Pancreas (tissue), 10 donors: ENCODE results near the gene RIN3. TPM values are rescaled to one million over a fixed set of nuclear protein-coding genes. Genes with fewer than 3 reads are reported as not detected.

Source experiments
- ATAC-seq, 4 donors: fragments of 200-7000 bp; cut with Tn5 transposase; one replicate each; pipeline versions ENCODE4 v1.8.0 to v1.9.1; 2020; ENCODE audit warnings: mild to moderate bottlenecking in 4 of 4, moderate library complexity in 4 of 4
- DNase-seq, 6 donors: peaks; one replicate each; pipeline ENCODE4 v3.0.0-alpha.2; 2020
- FAIRE-seq: peaks from 2 replicates; lab custom pipeline; 2012; peaks lifted over from hg19 to GRCh38; lab: Jason Lieb, UNC
- H3K27ac ChIP-seq, 4 donors: fragments of 200-600 bp; sonication (generic); 1 replicate in 3 of 4; 2 replicates in 1 of 4; pipeline versions ENCODE4 v1.5.0 to v1.8.0; 2020
- H3K27me3 ChIP-seq, 4 donors: fragments of 200-600 bp; one replicate each; pipeline ENCODE4 v1.8.0; 2021
- H3K36me3 ChIP-seq, 3 donors: fragments of 200-600 bp; sonication (generic) in 1 of 3; one replicate each; pipeline versions ENCODE4 v1.5.0 to v1.8.0; 2020 to 2021
- H3K4me1 ChIP-seq, 3 donors: fragments of 200-600 bp; one replicate each; pipeline ENCODE4 v1.8.0; 2021
- H3K4me3 ChIP-seq, 4 donors: fragments of 200-600 bp; sonication (generic) in 2 of 4; one replicate each; pipeline versions ENCODE4 v1.5.0 to v1.8.0; 2020 to 2021
- H3K9me3 ChIP-seq, 4 donors: fragments of 200-600 bp; one replicate each; pipeline ENCODE4 v1.8.0; 2021
- WGBS, 2 donors: extraction: QIAGEN DNeasy Blood & Tissue Kit; methylation state at CpG; one replicate each; pipeline ENCODE4 v1.1.7; 2013; 5-methylcytosine and 5-hydroxymethylcytosine counted together
- intact Hi-C, 3 donors: fragments of 100-400 bp; cut with DNase I; formaldehyde crosslinking; loops; one replicate each; pipeline versions ENCODE4 v1.11.1 to v1.14.2; 2022
- polyA plus RNA-seq, 2 donors: library from polyadenylated mRNA; stranded (reverse); fragments of 200-250 nt; gene quantifications; one replicate each; pipeline ENCODE4 v1.2.3, GENCODE V29; 2013
- total RNA-seq, 6 donors: library from RNA; stranded (reverse); fragmentation: NEBNext Ultra II Directional in 4 of 6; extraction: Animal tissue kit (Norgen Biotek cat#: 25700) in 4 of 6; gene quantifications; one replicate each; pipeline versions ENCODE4 v1.2.1 to v1.2.4, GENCODE V29; 2021 to 2023
- TF ChIP-seq, protein P1 (sequence below), 4 donors: fragments of 200-600 bp; sonication (generic) in 3 of 4; IDR thresholded peaks; one replicate each; pipeline versions ENCODE4 v1.5.0 to v1.8.0; 2021; ENCODE audit warnings: antibody characterized with exemption in 4 of 4
- donor health status: healthy with polysubstance abuse.
- donor health status: DM: no; HTN: no; CAD: no; lungs with moderate emphysema.
- donor health status: DM: no; HTN: no; CAD: no.
- donor health status: control.
- donor health status: control.
- donor health status: Bipolar disorder and iron deficiency.
- donor health status: DM: yes; HTN: yes; CAD: no.
- donor health status: DM: no; HTN: no; CAD: no.
- donor health status: DM: no; HTN: no; CAD: no.
- donor health status: DM: yes; HTN: yes; CAD: no.

Gene RIN3
- total and polyA plus RNA-seq, 8 donors = 1.1 to 9.0 (median 2.3) TPM

DNA sequence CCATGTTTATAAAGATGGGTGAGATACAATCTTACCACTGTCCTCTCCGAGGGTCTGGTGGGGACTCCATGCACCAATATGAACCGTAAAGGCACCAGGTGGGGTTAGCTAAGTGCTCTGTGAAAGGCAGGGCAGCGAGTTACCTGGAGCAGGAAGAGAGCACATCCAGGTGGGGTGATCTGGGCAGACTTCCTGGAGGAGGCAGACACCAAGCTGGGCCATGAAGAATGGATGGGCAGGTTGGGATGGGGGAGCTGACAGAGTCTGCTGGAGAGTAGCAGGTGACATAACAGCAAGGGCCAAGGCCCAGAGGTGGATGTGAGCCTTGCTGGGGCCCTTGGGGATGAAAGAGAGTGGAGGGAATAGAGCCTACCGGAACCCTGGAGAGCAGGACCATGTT is 45.9 kb downstream of the RIN3 start:
- 82 to 91% methylated on average over 4 of the region's 4 CpGs for WGBS, 2 donors
- H3K36me3 ChIP-seq = no peaks in the 10 kb centered on the region
- no peak for ATAC-seq
- H3K4me1 ChIP-seq = no peaks in the 10 kb centered on the region
- DNase-seq = no peak
- no peak for FAIRE-seq
- no peak overlapping the region for H3K4me3 ChIP-seq
- TF ChIP-seq, protein P1, sequence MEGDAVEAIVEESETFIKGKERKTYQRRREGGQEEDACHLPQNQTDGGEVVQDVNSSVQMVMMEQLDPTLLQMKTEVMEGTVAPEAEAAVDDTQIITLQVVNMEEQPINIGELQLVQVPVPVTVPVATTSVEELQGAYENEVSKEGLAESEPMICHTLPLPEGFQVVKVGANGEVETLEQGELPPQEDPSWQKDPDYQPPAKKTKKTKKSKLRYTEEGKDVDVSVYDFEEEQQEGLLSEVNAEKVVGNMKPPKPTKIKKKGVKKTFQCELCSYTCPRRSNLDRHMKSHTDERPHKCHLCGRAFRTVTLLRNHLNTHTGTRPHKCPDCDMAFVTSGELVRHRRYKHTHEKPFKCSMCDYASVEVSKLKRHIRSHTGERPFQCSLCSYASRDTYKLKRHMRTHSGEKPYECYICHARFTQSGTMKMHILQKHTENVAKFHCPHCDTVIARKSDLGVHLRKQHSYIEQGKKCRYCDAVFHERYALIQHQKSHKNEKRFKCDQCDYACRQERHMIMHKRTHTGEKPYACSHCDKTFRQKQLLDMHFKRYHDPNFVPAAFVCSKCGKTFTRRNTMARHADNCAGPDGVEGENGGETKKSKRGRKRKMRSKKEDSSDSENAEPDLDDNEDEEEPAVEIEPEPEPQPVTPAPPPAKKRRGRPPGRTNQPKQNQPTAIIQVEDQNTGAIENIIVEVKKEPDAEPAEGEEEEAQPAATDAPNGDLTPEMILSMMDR (IDR thresholded peaks at IDR 0.05) = no peak
- H3K9me3 ChIP-seq = no peaks in the 10 kb centered on the region
- intact Hi-C loops = no loop called here
- no peaks in the 10 kb centered on the region for H3K27me3 ChIP-seq
- no peak overlapping the region for H3K27ac ChIP-seq

DNA sequence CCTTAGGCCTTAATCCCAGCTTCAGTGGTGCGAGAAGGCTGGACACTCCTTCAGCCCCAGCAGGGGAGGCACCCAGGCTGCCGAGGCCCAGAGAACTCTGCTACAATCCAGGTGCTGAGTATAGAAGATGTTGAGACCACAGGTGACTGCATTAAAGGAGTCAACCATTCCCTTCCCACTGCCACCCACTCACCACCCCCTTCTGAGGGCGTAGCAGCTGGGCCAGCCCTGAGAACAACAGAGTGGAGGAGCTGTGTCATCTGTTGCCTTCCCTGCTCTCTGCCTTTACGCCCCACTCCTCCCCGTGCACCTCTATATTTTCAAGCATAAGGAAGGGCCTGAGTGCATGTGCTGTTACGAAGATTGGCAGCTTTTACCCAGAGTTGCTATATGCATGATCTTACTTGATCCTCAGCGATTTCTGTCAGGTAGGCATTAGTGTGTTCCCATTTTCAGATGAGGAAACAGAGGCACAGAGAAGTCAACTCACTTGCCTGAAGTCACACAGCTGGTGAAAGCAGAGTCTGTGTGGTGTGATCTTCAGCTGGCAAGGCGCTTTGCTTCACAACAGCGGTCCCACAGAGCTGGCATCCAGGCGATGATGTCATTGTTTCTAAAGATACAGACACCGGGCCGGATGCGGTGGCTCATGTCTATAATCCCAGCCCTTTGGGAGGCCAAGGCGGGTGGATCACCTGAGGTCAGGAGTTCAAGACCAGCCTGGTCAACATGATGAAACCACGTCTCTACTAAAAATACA is 46.7 kb downstream of the RIN3 start:
- ATAC-seq (no peak), DNase-seq (no peak), FAIRE-seq (no peak)
- TF ChIP-seq, protein P1 (IDR thresholded peaks at IDR 0.05) = no peak
- intact Hi-C loops = no loop called here
- Histone ChIP-seq H3K9me3 (no peaks in the 10 kb centered on the region), H3K27me3 (no peaks in the 10 kb centered on the region), H3K4me1 (no peaks in the 10 kb centered on the region), H3K4me3 (no peak overlapping the region), H3K36me3 (no peaks in the 10 kb centered on the region), H3K27ac (no peak overlapping the region)
- 90 to 95% methylated on average over 15 of the region's 15 CpGs for WGBS, 2 donors

DNA sequence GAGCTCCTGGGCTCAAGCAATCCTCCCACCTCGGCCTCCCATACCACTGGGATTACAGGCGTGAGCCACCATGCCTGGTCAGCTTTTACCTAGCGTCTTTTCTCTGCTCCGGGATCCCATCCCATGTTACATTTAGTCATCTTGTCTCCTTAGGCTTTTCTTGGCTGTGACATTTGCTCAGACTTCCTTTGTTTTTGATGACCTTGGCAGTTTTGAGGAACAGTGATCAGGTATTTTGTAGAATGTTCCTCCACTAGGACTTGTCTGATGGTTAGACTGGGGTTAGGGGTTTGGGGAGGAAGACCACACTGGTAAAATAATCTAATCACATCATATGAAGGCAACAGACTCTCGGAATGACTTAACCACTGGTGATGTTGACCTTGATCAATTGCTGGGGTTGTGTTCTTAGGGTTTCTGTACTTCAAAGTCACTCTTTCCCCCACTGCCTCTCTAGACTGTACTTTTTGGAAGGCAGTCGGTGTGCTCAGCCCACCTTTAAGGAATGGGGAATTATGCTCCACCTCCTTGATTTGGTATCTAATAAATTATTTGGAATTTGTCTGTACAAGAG is 48.4 kb downstream of the RIN3 start:
- H3K27ac ChIP-seq = no peak overlapping the region
- H3K27me3 ChIP-seq = no peaks in the 10 kb centered on the region
- 81 to 82% methylated on average over 6 of the region's 6 CpGs for WGBS, 2 donors
- DNase-seq = no peak
- TF ChIP-seq, protein P1 (IDR thresholded peaks at IDR 0.05) = no peak
- ATAC-seq = no peak
- no peaks in the 10 kb centered on the region for H3K36me3 ChIP-seq
- no peaks in the 10 kb centered on the region for H3K4me1 ChIP-seq
- no peaks in the 10 kb centered on the region for H3K9me3 ChIP-seq
- H3K4me3 ChIP-seq = no peak overlapping the region
- intact Hi-C loops = no loop called here
- FAIRE-seq = no peak

DNA sequence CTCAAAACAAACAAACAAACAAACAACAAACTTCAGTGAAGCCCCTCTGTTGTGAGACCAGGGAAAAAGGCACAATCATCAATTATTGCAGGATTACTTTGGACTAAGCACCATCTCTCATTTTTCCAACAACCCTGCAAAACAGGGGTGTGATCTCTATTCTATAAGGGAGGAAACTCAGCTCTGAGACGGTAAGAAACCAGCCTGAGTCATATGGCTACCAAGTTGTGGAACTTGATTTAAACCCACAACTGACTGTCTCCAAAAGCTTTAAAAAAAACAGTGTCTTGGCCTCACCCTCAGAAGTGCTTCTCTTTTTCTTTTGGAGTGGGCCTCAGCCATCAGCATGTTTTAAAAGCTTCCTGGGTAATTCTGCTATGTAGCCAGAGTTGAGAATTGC is 49.8 kb downstream of the RIN3 start:
- no peak for FAIRE-seq
- DNase-seq = no peak
- Histone ChIP-seq H3K9me3 (no peaks in the 10 kb centered on the region), H3K36me3 (no peaks in the 10 kb centered on the region), H3K4me3 (no peak overlapping the region), H3K27ac (no peak overlapping the region), H3K27me3 (no peaks in the 10 kb centered on the region), H3K4me1 (no peaks in the 10 kb centered on the region)
- TF ChIP-seq, protein P1 (IDR thresholded peaks at IDR 0.05) = no peak
- WGBS, 2 donors = 81 to 89% methylated on average over 1 of the region's 1 CpG
- peak in 2 of 4 donors; percentile 63 to 77 for ATAC-seq
- intact Hi-C loops = no loop called here

DNA sequence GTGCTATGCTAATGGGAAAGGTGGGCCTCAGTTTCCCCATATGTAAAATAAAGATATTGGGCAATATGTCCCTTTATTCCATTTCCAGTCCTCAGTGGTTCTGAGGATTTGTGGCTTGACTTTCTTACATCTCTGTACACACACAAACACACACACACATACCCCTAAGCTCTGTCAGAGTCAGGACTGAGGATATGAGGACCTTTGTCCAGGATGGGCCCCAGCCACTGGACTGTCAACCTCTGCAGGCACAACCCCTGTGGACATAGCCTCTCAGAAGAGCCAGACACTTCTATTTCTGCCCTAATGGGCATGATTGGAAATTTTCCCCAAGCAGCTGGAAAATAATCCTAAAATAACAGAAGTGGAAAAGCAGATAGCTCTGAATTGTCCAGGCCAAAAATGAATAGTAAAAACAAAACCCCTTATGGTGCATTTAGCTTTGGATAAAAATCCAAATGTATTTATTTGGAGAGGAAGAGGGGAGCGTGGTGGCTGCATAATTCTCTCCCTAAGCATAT is 50.2 kb downstream of the RIN3 start:
- WGBS, 2 donors = 70 to 88% methylated on average over 1 of the region's 1 CpG
- Histone ChIP-seq H3K9me3 (no peaks in the 10 kb centered on the region), H3K4me1 (no peaks in the 10 kb centered on the region), H3K27ac (peak overlapping the region in 1 of 4 donors; percentile 41), H3K36me3 (no peaks in the 10 kb centered on the region), H3K4me3 (no peak overlapping the region), H3K27me3 (no peaks in the 10 kb centered on the region)
- intact Hi-C loops = no loop called here
- TF ChIP-seq, protein P1 (IDR thresholded peaks at IDR 0.05) = no peak
- DNase-seq (no peak), FAIRE-seq (no peak), ATAC-seq (peak in 1 of 4 donors; percentile 17)
